Cardiac septum (tissue), 1 donor: Measurements from ENCODE around the gene ZC3H12C. TPM values are rescaled to one million over a fixed set of nuclear protein-coding genes. Genes with fewer than 3 reads are reported as not detected.
"Not testable (repeated sequence)": the region's sequence is repeated elsewhere in the genome, so short reads cannot be mapped to it uniquely, and the experiment has no call there.

ENCODE experiments used
- DNase-seq: peaks from one replicate; pipeline ENCODE4 v3.0.0-alpha.2; 2020; ENCODE audit warnings: low spot score
- intact Hi-C: fragments of 100-400 bp; cut with DNase I; formaldehyde crosslinking; loops from one replicate; pipeline ENCODE4 v1.14.0; 2022
- long read RNA-seq: library from polyadenylated mRNA; unstranded; transcript quantifications from one replicate; pipeline ENCODE4 v2.0.0, GENCODE V29; 2021
- total RNA-seq: library from RNA; stranded (reverse); fragmentation: NEBNext Ultra II Directional; extraction: Animal tissue kit (Norgen Biotek cat#: 25700); gene quantifications from one replicate; pipeline ENCODE4 v1.2.1, GENCODE V29; 2021
- donor health status: DM: no; HTN: no; CAD: no.

Gene ZC3H12C
- total RNA-seq = 20.0 TPM
- long read RNA-seq, partial matches to known transcripts = 0 of 14 reads
- long read RNA-seq, other reads (novel, unspliced or antisense) = 14 of 14 reads

- DNase-seq = peak; percentile 87
- intact Hi-C loops = loop anchor here (5.0 to 10.0 kb wide), 2 partner anchors 145 to 332 kb away; partner anchors contain the start of gene FDX1
Observed at GRCh38 chr11:110092515-110093406, at the start of gene ZC3H12C. TSS of gene ZC3H12C (plus strand) at chr11:110093392. CDS start at chr11:110093412, 20 bp downstream.

GRCh38 chr11:110044226-110044968, 48.8 kb upstream of the ZC3H12C start:
- DNase-seq = no peak
- intact Hi-C loops = no loop called here

- intact Hi-C loops = no loop called here
- DNase-seq = no peak
Observed at GRCh38 chr11:110046775-110047380, 46.3 kb upstream of the ZC3H12C start.

GRCh38 chr11:110049501-110050200, 43.5 kb upstream of the ZC3H12C start:
- DNase-seq = no peak
- intact Hi-C loops = no loop called here

GRCh38 chr11:110050201-110050506, 43.0 kb upstream of the ZC3H12C start:
- intact Hi-C loops = no loop called here
- no peak for DNase-seq

GRCh38 chr11:110053848-110054414, 39.3 kb upstream of the ZC3H12C start:
- DNase-seq = no peak
- intact Hi-C loops = no loop called here

GRCh38 chr11:110056956-110057355, 36.2 kb upstream of the ZC3H12C start:
- DNase-seq = no peak
- intact Hi-C loops = no loop called here

- intact Hi-C loops = no loop called here
- DNase-seq = no peak
Observed at GRCh38 chr11:110059706-110060463, 33.3 kb upstream of the ZC3H12C start.

GRCh38 chr11:110061296-110061695, 31.9 kb upstream of the ZC3H12C start:
- no peak for DNase-seq
- intact Hi-C loops = no loop called here

GRCh38 chr11:110062247-110062646, 30.9 kb upstream of the ZC3H12C start:
- intact Hi-C loops = no loop called here
- DNase-seq = no peak

GRCh38 chr11:110065189-110065588, 28.0 kb upstream of the ZC3H12C start:
- no peak for DNase-seq
- intact Hi-C loops = no loop called here

GRCh38 chr11:110068001-110068400, 25.2 kb upstream of the ZC3H12C start:
- DNase-seq, intact Hi-C loops: not testable (repeated sequence)

GRCh38 chr11:110069158-110069737, 23.9 kb upstream of the ZC3H12C start:
- no peak for DNase-seq
- intact Hi-C loops = no loop called here

GRCh38 chr11:110070176-110070575, 23.0 kb upstream of the ZC3H12C start:
- no peak for DNase-seq
- intact Hi-C loops = no loop called here

- intact Hi-C loops = no loop called here
- no peak for DNase-seq
Observed at GRCh38 chr11:110071197-110071596, 22.0 kb upstream of the ZC3H12C start.

- intact Hi-C loops = no loop called here
- no peak for DNase-seq
Observed at GRCh38 chr11:110072930-110073329, 20.3 kb upstream of the ZC3H12C start.

- DNase-seq = no peak
- intact Hi-C loops = no loop called here
Observed at GRCh38 chr11:110074499-110074898, 18.7 kb upstream of the ZC3H12C start.

- DNase-seq = no peak
Observed at GRCh38 chr11:110075105-110075846, 17.9 kb upstream of the ZC3H12C start.

More at GRCh38 chr11:110075105-110075846, 17.9 kb upstream of the ZC3H12C start:
- intact Hi-C loops = no loop called here
